Progenitor cell of endocrine pancreas (in vitro differentiated cells): ENCODE data around the gene CDK4. TPM values are rescaled to one million over a fixed set of nuclear protein-coding genes. Genes with fewer than 3 reads are reported as not detected.

Experiments used
- DNase-seq: peaks from one replicate; pipeline ENCODE4 v3.0.0; 2021; ENCODE audit warnings: low spot score; ENCODE audit not compliant: unreplicated experiment
- H3K27ac Mint-ChIP-seq: 2 replicates; pipeline ENCODE4 v1.8.0; 2021; ENCODE audit warnings: mild to moderate bottlenecking, moderate library complexity, mixed read lengths
- H3K27me3 Mint-ChIP-seq: 2 replicates; pipeline ENCODE4 v1.8.0; 2021; ENCODE audit warnings: mixed read lengths
- H3K36me3 Mint-ChIP-seq: 2 replicates; pipeline ENCODE4 v1.8.0; 2022; ENCODE audit warnings: mixed read lengths; ENCODE audit not compliant: insufficient read depth
- H3K4me1 Mint-ChIP-seq: 2 replicates; pipeline ENCODE4 v1.8.0; 2021; ENCODE audit warnings: low read depth, mixed read lengths
- H3K4me3 Mint-ChIP-seq: 2 replicates; pipeline ENCODE4 v1.8.0; 2021; ENCODE audit warnings: low read depth, mild to moderate bottlenecking, moderate library complexity, mixed read lengths
- H3K9me3 Mint-ChIP-seq: 2 replicates; pipeline ENCODE4 v1.8.0; 2021; ENCODE audit warnings: low read depth, mixed read lengths
- total RNA-seq: library from RNA; stranded (reverse); gene quantifications from 2 replicates; pipeline ENCODE4 v1.2.1, GENCODE V29; 2021
- TF ChIP-seq, protein P1 (sequence below): fragments of 200-600 bp; sonication (generic); IDR thresholded peaks from one replicate; pipeline ENCODE4 v1.5.0; 2021; ENCODE audit warnings: antibody characterized with exemption, mild to moderate bottlenecking; ENCODE audit not compliant: unreplicated experiment

Gene CDK4
- total RNA-seq, 1 donor from 2014 or later, result 208 TPM

- peak overlapping the region; percentile 73 for H3K4me3 Mint-ChIP-seq
- H3K9me3 Mint-ChIP-seq, result no peaks in the 10 kb centered on the region
- peak; percentile 43 for DNase-seq
- peaks cover 82% of the 10 kb centered on the region for H3K27me3 Mint-ChIP-seq
- TF ChIP-seq, protein P1, sequence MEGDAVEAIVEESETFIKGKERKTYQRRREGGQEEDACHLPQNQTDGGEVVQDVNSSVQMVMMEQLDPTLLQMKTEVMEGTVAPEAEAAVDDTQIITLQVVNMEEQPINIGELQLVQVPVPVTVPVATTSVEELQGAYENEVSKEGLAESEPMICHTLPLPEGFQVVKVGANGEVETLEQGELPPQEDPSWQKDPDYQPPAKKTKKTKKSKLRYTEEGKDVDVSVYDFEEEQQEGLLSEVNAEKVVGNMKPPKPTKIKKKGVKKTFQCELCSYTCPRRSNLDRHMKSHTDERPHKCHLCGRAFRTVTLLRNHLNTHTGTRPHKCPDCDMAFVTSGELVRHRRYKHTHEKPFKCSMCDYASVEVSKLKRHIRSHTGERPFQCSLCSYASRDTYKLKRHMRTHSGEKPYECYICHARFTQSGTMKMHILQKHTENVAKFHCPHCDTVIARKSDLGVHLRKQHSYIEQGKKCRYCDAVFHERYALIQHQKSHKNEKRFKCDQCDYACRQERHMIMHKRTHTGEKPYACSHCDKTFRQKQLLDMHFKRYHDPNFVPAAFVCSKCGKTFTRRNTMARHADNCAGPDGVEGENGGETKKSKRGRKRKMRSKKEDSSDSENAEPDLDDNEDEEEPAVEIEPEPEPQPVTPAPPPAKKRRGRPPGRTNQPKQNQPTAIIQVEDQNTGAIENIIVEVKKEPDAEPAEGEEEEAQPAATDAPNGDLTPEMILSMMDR, result peak; percentile 64
- peaks cover 5% of the 10 kb centered on the region for H3K4me1 Mint-ChIP-seq
- H3K27ac Mint-ChIP-seq, result peak overlapping the region; percentile 68
- peaks cover 4% of the 10 kb centered on the region for H3K36me3 Mint-ChIP-seq
These were observed 25.8 kb downstream of the CDK4 start for GRCh38 chr12:57726151-57726883.

DNA sequence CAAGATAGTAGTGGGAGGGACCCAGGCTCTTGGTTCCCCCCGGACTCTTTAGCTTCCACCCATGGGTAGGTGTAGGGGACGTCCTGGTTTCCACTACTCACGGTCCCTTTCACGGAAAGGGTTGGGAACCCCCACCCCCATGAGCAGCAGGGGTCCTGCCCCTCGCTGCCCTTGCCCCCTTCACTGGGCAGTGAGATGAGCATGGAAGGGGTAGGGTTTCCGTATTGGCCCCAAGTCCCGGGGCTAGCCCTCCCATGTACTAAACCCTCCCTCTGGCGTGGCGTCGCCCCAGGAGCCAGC lies 26.3 kb downstream of the CDK4 start:
- TF ChIP-seq, protein P1, result no peak
- no peak for DNase-seq
- Mint-ChIP-seq H3K4me1 (peaks cover 5% of the 10 kb centered on the region), H3K4me3 (peak overlapping the region; percentile 73), H3K27ac (no peak overlapping the region), H3K9me3 (no peaks in the 10 kb centered on the region), H3K36me3 (peaks cover 4% of the 10 kb centered on the region), H3K27me3 (peaks cover 77% of the 10 kb centered on the region)

DNA sequence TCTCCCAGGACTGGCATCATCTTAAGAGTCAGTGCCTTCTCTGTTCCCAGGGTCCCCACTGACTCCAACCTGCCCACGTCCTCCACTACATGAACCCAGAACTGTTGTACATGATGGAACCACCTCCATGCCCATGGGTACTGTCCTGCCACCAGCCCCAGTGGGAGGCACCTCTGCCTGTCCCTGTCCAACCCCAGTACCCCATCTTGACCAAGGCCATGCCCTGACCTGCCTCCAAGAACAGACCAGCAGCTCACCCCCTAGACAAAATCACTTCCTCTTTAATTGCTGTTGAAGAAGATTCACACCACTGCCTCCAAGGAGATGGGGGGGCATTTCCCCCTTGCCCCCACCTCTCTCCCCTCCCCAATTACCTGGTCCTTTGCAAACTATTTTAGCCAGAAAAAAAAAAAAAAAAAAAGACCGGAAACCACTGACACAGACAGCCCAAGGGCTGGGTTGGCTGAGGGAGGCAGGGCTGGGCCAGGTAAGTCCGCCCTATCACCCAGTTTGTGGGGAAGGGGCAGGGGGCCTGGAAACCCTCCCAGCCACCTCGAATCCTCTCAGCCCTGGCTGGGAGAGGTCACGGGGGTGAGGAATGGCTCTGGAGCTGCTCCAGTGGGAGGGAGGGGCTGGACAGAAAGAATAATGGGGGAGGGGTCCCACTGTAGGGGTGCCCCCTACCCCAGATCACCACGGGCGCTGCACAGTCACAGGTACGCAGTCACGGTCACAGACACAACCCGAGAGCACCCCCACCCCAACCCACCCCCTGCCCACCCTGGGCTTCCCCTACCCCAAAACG lies 27.0 kb downstream of the CDK4 start:
- no peak overlapping the region for H3K4me3 Mint-ChIP-seq
- H3K27me3 Mint-ChIP-seq, result peaks cover 70% of the 10 kb centered on the region
- TF ChIP-seq, protein P1, result no peak
- no peak for DNase-seq
- peak overlapping the region; percentile 62 for H3K27ac Mint-ChIP-seq
- H3K36me3 Mint-ChIP-seq, result peaks cover 4% of the 10 kb centered on the region
- no peaks in the 10 kb centered on the region for H3K9me3 Mint-ChIP-seq
- H3K4me1 Mint-ChIP-seq, result peaks cover 5% of the 10 kb centered on the region

- Mint-ChIP-seq H3K27me3 (peaks cover 61% of the 10 kb centered on the region), H3K9me3 (no peaks in the 10 kb centered on the region), H3K4me3 (no peak overlapping the region), H3K27ac (no peak overlapping the region), H3K4me1 (peaks cover 5% of the 10 kb centered on the region), H3K36me3 (peaks cover 7% of the 10 kb centered on the region)
- TF ChIP-seq, protein P1, result no peak
- DNase-seq, result no peak
These were observed 27.8 kb downstream of the CDK4 start for GRCh38 chr12:57724003-57724935.

DNA sequence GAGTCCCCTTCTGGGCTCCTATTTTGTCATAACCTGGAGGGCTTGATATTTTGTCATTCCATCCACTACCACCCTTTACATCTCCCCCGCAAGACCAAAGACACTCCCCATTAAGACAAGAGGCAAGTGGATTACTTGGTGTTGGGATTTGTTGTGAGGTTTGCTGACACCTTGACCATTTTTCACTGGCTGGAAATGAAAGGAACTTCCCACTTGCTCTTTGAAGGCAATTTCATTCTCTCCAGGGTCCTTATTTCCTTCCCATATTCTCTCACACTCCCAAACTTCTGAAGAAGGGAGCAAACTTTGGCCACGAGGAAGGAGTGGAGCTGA lies 28.5 kb downstream of the CDK4 start:
- Mint-ChIP-seq H3K27me3 (peaks cover 55% of the 10 kb centered on the region), H3K9me3 (no peaks in the 10 kb centered on the region), H3K4me3 (no peak overlapping the region), H3K4me1 (peaks cover 5% of the 10 kb centered on the region), H3K27ac (no peak overlapping the region), H3K36me3 (peaks cover 9% of the 10 kb centered on the region)
- TF ChIP-seq, protein P1, result no peak
- DNase-seq, result no peak
